Measurements from ENCODE around the gene ATP9B. TPM values are rescaled to one million over a fixed set of nuclear protein-coding genes. Genes with fewer than 3 reads are reported as not detected.

Gene ATP9B
- total and polyA plus RNA-seq, 7 donors = 6.5 to 66.5 (median 28.1) TPM

GRCh38 chr18:79337620-79338019, 268.4 kb downstream of the ATP9B start:
- WGBS, 2 donors = 90% methylated on average over 12 of the region's 12 CpGs
- Histone ChIP-seq H3K27me3 (no peaks in the 10 kb centered on the region), H3K4me1 (no peaks in the 10 kb centered on the region), H3K4me3 (no peak overlapping the region), H3K36me3 (peaks cover 0 to 48% (median 18%) of the 10 kb centered on the region in 4 donors), H3K9me3 (no peaks in the 10 kb centered on the region), H3K27ac (no peak overlapping the region)
- intact Hi-C loops (cut with DNase I) = no loop called here
- no peak for DNase-seq
- no peak for TF ChIP-seq POLR2AphosphoS5 (IDR thresholded peaks at IDR 0.05)
- TF ChIP-seq CTCF (IDR thresholded peaks at IDR 0.05) = no peak
- no peak for TF ChIP-seq POLR2A (IDR thresholded peaks at IDR 0.05)
- TF ChIP-seq EP300 (IDR thresholded peaks at IDR 0.05) = no peak

GRCh38 chr18:79339094-79339908, 270.1 kb downstream of the ATP9B start:
- intact Hi-C loops (cut with DNase I) = no loop called here
- TF ChIP-seq POLR2AphosphoS5 (IDR thresholded peaks at IDR 0.05) = no peak
- TF ChIP-seq EP300 (IDR thresholded peaks at IDR 0.05) = no peak
- no peak for TF ChIP-seq POLR2A (IDR thresholded peaks at IDR 0.05)
- Histone ChIP-seq H3K36me3 (peaks cover 3 to 45% (median 18%) of the 10 kb centered on the region in 4 donors), H3K27me3 (no peaks in the 10 kb centered on the region), H3K4me1 (no peaks in the 10 kb centered on the region), H3K4me3 (no peak overlapping the region), H3K27ac (no peak overlapping the region), H3K9me3 (no peaks in the 10 kb centered on the region)
- DNase-seq = no peak
- 92 to 95% methylated on average over 19 of the region's 19 CpGs for WGBS, 2 donors

GRCh38 chr18:79343567-79344207, 274.5 kb downstream of the ATP9B start:
- no peak for DNase-seq
- peaks cover 31 to 63% (median 39%) of the 10 kb centered on the region in 4 donors for H3K36me3 ChIP-seq
- no peaks in the 10 kb centered on the region for H3K9me3 ChIP-seq
- no peak for TF ChIP-seq POLR2AphosphoS5 (IDR thresholded peaks at IDR 0.05)
- no peak for TF ChIP-seq EP300 (IDR thresholded peaks at IDR 0.05)
- TF ChIP-seq CTCF (IDR thresholded peaks at IDR 0.05) = no peak
- no peak for TF ChIP-seq POLR2A (IDR thresholded peaks at IDR 0.05)
- H3K27ac ChIP-seq = no peak overlapping the region
- intact Hi-C loops (cut with DNase I) = no loop called here
- H3K4me1 ChIP-seq = no peaks in the 10 kb centered on the region
- no peaks in the 10 kb centered on the region for H3K27me3 ChIP-seq
- WGBS, 2 donors = 26 to 77% methylated on average over 17 of the region's 17 CpGs
- no peak overlapping the region for H3K4me3 ChIP-seq

- Histone ChIP-seq H3K36me3 (peaks cover 31 to 63% (median 36%) of the 10 kb centered on the region in 4 donors), H3K4me1 (no peaks in the 10 kb centered on the region), H3K9me3 (no peaks in the 10 kb centered on the region), H3K27me3 (no peaks in the 10 kb centered on the region), H3K27ac (no peak overlapping the region), H3K4me3 (no peak overlapping the region)
- 31 to 83% methylated on average over 2 of the region's 2 CpGs for WGBS, 2 donors
- intact Hi-C loops (cut with DNase I) = no loop called here
- DNase-seq = no peak
- TF ChIP-seq POLR2A (IDR thresholded peaks at IDR 0.05) (no peak), CTCF (IDR thresholded peaks at IDR 0.05) (no peak), EP300 (IDR thresholded peaks at IDR 0.05) (no peak), POLR2AphosphoS5 (IDR thresholded peaks at IDR 0.05) (no peak)
Measured at GRCh38 chr18:79344208-79344581, 275.0 kb downstream of the ATP9B start.

GRCh38 chr18:79345366-79345765, 276.2 kb downstream of the ATP9B start:
- peaks cover 31 to 72% (median 38%) of the 10 kb centered on the region in 4 donors for H3K36me3 ChIP-seq
- WGBS, 2 donors = 97% methylated on average over 11 of the region's 11 CpGs

More at GRCh38 chr18:79345366-79345765, 276.2 kb downstream of the ATP9B start:
- Histone ChIP-seq H3K27ac (no peak overlapping the region), H3K4me1 (no peaks in the 10 kb centered on the region), H3K9me3 (no peaks in the 10 kb centered on the region), H3K4me3 (no peak overlapping the region), H3K27me3 (no peaks in the 10 kb centered on the region)
- no peak for DNase-seq
- TF ChIP-seq POLR2AphosphoS5 (IDR thresholded peaks at IDR 0.05) (no peak), CTCF (IDR thresholded peaks at IDR 0.05) (no peak), POLR2A (IDR thresholded peaks at IDR 0.05) (no peak), EP300 (IDR thresholded peaks at IDR 0.05) (no peak)
- intact Hi-C loops (cut with DNase I) = no loop called here

Measured in sigmoid colon (tissue), 7 donors.